ENCODE results near the gene LCN9. TPM values are rescaled to one million over a fixed set of nuclear protein-coding genes. Genes with fewer than 3 reads are reported as not detected.

The LCN9 gene
- total and polyA plus RNA-seq, 2 experiments from 2014 or later = not detected

DNA sequence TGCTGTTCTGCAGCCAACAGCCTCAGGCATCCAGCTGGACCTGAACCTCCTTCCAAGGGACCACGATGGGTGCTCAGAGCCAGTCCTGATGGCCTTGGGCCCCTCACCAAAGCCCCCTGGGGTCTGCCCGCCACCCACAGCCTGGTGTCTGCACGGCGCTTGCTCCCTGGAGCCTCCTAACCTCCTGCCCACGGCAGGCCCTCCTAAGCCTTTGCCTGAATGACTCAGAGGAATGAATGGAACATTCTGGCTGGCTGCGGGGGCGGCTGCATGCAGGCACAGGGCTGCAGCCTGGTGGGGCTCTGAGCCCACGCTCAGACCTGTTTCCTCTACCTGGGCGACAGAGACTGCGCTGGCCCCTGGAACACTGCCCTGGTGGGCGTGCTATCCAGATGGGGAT, 29.3 kb downstream of the LCN9 start (continued):
- TF ChIP-seq, protein P1, sequence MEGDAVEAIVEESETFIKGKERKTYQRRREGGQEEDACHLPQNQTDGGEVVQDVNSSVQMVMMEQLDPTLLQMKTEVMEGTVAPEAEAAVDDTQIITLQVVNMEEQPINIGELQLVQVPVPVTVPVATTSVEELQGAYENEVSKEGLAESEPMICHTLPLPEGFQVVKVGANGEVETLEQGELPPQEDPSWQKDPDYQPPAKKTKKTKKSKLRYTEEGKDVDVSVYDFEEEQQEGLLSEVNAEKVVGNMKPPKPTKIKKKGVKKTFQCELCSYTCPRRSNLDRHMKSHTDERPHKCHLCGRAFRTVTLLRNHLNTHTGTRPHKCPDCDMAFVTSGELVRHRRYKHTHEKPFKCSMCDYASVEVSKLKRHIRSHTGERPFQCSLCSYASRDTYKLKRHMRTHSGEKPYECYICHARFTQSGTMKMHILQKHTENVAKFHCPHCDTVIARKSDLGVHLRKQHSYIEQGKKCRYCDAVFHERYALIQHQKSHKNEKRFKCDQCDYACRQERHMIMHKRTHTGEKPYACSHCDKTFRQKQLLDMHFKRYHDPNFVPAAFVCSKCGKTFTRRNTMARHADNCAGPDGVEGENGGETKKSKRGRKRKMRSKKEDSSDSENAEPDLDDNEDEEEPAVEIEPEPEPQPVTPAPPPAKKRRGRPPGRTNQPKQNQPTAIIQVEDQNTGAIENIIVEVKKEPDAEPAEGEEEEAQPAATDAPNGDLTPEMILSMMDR (conservative IDR thresholded peaks at IDR 0.05; ENCODE audit: low read depth in 2 of 2) = no peak

DNA sequence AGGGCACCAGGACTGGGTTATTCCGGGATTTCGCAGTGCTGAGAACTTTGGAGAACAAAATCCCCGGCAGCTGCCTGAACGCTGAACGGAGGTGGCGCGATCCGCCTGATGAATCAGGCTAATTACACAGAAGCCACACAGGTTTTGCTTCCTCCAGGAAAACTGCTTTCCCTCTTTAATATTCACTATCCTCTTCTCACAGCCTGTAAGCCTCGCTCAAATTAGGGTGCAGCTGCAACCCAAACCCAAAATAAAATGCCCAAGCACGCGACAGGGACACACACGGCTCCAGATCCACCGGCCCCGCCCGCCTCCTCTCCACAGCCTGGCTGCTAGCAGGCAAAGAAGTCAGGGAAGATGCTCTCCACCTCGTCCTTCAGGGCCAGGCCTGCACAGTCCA, 30.2 kb downstream of the LCN9 start:
- Histone ChIP-seq H2AFZ (no peak overlapping the region), H3K27me3 (ENCODE audit: insufficient read depth) (no peaks in the 10 kb centered on the region), H4K20me1 (replicated peaks; ENCODE audit: insufficient read depth) (no peaks in the 10 kb centered on the region), H3K27ac (ENCODE audit: low read depth) (no peak overlapping the region), H3F3A (replicated peaks; ENCODE audit: low read depth) (no peaks in the 10 kb centered on the region), H3K4me3 (no peak overlapping the region), H3K36me3 (ENCODE audit: insufficient read depth) (no peaks in the 10 kb centered on the region), H3K4me1 (ENCODE audit: insufficient read depth) (no peaks in the 10 kb centered on the region), H3K4me2 (no peak overlapping the region), H3K9me2 (ENCODE audit: insufficient read depth) (no peaks in the 10 kb centered on the region), H3K79me2 (replicated peaks; ENCODE audit: insufficient read depth) (no peaks in the 10 kb centered on the region)
- H3K27ac Mint-ChIP-seq = peak overlapping the region; percentile 18; the same call in 1 of the 2 replicates
- DNase-seq (ENCODE audit: low spot score) (no peak), ATAC-seq (no peak)
- peaks cover 5% of the 10 kb centered on the region for H3K27me3 Mint-ChIP-seq (ENCODE audit: insufficient read depth, low read depth, poor library complexity)
- H3K9me3 Mint-ChIP-seq = no peaks in the 10 kb centered on the region
- H3K4me1 Mint-ChIP-seq = no peaks in the 10 kb centered on the region
- H3K36me3 Mint-ChIP-seq (ENCODE audit: low read depth) = no peaks in the 10 kb centered on the region
- H3K4me3 Mint-ChIP-seq = no peak overlapping the region
- TF ChIP-seq, protein P2, sequence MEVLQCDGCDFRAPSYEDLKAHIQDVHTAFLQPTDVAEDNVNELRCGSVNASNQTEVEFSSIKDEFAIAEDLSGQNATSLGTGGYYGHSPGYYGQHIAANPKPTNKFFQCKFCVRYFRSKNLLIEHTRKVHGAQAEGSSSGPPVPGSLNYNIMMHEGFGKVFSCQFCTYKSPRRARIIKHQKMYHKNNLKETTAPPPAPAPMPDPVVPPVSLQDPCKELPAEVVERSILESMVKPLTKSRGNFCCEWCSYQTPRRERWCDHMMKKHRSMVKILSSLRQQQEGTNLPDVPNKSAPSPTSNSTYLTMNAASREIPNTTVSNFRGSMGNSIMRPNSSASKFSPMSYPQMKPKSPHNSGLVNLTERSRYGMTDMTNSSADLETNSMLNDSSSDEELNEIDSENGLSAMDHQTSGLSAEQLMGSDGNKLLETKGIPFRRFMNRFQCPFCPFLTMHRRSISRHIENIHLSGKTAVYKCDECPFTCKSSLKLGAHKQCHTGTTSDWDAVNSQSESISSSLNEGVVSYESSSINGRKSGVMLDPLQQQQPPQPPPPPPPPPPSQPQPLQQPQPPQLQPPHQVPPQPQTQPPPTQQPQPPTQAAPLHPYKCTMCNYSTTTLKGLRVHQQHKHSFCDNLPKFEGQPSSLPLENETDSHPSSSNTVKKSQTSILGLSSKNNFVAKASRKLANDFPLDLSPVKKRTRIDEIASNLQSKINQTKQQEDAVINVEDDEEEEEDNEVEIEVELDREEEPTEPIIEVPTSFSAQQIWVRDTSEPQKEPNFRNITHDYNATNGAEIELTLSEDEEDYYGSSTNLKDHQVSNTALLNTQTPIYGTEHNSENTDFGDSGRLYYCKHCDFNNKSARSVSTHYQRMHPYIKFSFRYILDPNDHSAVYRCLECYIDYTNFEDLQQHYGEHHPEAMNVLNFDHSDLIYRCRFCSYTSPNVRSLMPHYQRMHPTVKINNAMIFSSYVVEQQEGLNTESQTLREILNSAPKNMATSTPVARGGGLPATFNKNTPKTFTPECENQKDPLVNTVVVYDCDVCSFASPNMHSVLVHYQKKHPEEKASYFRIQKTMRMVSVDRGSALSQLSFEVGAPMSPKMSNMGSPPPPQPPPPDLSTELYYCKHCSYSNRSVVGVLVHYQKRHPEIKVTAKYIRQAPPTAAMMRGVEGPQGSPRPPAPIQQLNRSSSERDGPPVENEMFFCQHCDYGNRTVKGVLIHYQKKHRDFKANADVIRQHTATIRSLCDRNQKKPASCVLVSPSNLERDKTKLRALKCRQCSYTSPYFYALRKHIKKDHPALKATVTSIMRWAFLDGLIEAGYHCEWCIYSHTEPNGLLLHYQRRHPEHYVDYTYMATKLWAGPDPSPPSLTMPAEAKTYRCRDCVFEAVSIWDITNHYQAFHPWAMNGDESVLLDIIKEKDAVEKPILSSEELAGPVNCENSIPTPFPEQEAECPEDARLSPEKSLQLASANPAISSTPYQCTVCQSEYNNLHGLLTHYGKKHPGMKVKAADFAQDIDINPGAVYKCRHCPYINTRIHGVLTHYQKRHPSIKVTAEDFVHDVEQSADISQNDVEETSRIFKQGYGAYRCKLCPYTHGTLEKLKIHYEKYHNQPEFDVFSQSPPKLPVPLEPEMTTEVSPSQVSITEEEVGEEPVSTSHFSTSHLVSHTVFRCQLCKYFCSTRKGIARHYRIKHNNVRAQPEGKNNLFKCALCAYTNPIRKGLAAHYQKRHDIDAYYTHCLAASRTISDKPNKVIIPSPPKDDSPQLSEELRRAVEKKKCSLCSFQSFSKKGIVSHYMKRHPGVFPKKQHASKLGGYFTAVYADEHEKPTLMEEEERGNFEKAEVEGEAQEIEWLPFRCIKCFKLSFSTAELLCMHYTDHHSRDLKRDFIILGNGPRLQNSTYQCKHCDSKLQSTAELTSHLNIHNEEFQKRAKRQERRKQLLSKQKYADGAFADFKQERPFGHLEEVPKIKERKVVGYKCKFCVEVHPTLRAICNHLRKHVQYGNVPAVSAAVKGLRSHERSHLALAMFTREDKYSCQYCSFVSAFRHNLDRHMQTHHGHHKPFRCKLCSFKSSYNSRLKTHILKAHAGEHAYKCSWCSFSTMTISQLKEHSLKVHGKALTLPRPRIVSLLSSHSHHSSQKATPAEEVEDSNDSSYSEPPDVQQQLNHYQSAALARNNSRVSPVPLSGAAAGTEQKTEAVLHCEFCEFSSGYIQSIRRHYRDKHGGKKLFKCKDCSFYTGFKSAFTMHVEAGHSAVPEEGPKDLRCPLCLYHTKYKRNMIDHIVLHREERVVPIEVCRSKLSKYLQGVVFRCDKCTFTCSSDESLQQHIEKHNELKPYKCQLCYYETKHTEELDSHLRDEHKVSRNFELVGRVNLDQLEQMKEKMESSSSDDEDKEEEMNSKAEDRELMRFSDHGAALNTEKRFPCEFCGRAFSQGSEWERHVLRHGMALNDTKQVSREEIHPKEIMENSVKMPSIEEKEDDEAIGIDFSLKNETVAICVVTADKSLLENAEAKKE (CRISPR knock-in tag; IDR thresholded peaks at IDR 0.05) = no peak
- TF ChIP-seq EZH2phosphoT487 (IDR thresholded peaks at IDR 0.05; ENCODE audit: unreplicated experiment) = no peak
- no peak for TF ChIP-seq STAT1 (IDR thresholded peaks at IDR 0.05; ENCODE audit: unreplicated experiment)
- TF ChIP-seq EZH2 (IDR thresholded peaks at IDR 0.05; ENCODE audit: low read depth, unreplicated experiment) = no peak
- no peak for TF ChIP-seq ZNF114 (CRISPR knock-in tag; IDR thresholded peaks at IDR 0.05)
- TF ChIP-seq, protein P3, sequence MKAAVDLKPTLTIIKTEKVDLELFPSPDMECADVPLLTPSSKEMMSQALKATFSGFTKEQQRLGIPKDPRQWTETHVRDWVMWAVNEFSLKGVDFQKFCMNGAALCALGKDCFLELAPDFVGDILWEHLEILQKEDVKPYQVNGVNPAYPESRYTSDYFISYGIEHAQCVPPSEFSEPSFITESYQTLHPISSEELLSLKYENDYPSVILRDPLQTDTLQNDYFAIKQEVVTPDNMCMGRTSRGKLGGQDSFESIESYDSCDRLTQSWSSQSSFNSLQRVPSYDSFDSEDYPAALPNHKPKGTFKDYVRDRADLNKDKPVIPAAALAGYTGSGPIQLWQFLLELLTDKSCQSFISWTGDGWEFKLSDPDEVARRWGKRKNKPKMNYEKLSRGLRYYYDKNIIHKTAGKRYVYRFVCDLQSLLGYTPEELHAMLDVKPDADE (IDR thresholded peaks at IDR 0.05) = no peak
- no peak for TF ChIP-seq POLR2AphosphoS5 (IDR thresholded peaks at IDR 0.05; ENCODE audit: low read depth)
- TF ChIP-seq, protein P4, sequence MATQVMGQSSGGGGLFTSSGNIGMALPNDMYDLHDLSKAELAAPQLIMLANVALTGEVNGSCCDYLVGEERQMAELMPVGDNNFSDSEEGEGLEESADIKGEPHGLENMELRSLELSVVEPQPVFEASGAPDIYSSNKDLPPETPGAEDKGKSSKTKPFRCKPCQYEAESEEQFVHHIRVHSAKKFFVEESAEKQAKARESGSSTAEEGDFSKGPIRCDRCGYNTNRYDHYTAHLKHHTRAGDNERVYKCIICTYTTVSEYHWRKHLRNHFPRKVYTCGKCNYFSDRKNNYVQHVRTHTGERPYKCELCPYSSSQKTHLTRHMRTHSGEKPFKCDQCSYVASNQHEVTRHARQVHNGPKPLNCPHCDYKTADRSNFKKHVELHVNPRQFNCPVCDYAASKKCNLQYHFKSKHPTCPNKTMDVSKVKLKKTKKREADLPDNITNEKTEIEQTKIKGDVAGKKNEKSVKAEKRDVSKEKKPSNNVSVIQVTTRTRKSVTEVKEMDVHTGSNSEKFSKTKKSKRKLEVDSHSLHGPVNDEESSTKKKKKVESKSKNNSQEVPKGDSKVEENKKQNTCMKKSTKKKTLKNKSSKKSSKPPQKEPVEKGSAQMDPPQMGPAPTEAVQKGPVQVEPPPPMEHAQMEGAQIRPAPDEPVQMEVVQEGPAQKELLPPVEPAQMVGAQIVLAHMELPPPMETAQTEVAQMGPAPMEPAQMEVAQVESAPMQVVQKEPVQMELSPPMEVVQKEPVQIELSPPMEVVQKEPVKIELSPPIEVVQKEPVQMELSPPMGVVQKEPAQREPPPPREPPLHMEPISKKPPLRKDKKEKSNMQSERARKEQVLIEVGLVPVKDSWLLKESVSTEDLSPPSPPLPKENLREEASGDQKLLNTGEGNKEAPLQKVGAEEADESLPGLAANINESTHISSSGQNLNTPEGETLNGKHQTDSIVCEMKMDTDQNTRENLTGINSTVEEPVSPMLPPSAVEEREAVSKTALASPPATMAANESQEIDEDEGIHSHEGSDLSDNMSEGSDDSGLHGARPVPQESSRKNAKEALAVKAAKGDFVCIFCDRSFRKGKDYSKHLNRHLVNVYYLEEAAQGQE (IDR thresholded peaks at IDR 0.05; ENCODE audit: unreplicated experiment) = no peak
- no peak for TF ChIP-seq NANOG (IDR thresholded peaks at IDR 0.05; ENCODE audit: borderline replicate concordance)
- TF ChIP-seq ZNF331 (CRISPR knock-in tag; IDR thresholded peaks at IDR 0.05; ENCODE audit: low read depth) = no peak
- TF ChIP-seq CREB1 (CRISPR knock-in tag; IDR thresholded peaks at IDR 0.05; ENCODE audit: low read depth) = no peak
